Pancreas (tissue), 10 donors: ENCODE results near the gene RMND1. TPM values are rescaled to one million over a fixed set of nuclear protein-coding genes. Genes with fewer than 3 reads are reported as not detected.
A peak's percentile ranks its signal among the peaks of the same experiment; 100 is the strongest.

ENCODE experiments used
- ATAC-seq, 4 donors: fragments of 200-7000 bp; cut with Tn5 transposase; one replicate each; pipeline versions ENCODE4 v1.8.0 to v1.9.1; 2020; ENCODE audit warnings: mild to moderate bottlenecking in 4 of 4, moderate library complexity in 4 of 4
- DNase-seq, 6 donors: peaks; one replicate each; pipeline ENCODE4 v3.0.0-alpha.2; 2020
- FAIRE-seq: peaks from 2 replicates; lab custom pipeline; 2012; peaks lifted over from hg19 to GRCh38; lab: Jason Lieb, UNC
- H3K27ac ChIP-seq, 4 donors: fragments of 200-600 bp; sonication (generic); 1 replicate in 3 of 4; 2 replicates in 1 of 4; pipeline versions ENCODE4 v1.5.0 to v1.8.0; 2020
- H3K27me3 ChIP-seq, 4 donors: fragments of 200-600 bp; one replicate each; pipeline ENCODE4 v1.8.0; 2021
- H3K36me3 ChIP-seq, 3 donors: fragments of 200-600 bp; sonication (generic) in 1 of 3; one replicate each; pipeline versions ENCODE4 v1.5.0 to v1.8.0; 2020 to 2021
- H3K4me1 ChIP-seq, 3 donors: fragments of 200-600 bp; one replicate each; pipeline ENCODE4 v1.8.0; 2021
- H3K4me3 ChIP-seq, 4 donors: fragments of 200-600 bp; sonication (generic) in 2 of 4; one replicate each; pipeline versions ENCODE4 v1.5.0 to v1.8.0; 2020 to 2021
- H3K9me3 ChIP-seq, 4 donors: fragments of 200-600 bp; one replicate each; pipeline ENCODE4 v1.8.0; 2021
- CTCF ChIP-seq, 4 donors: fragments of 200-600 bp; sonication (generic) in 3 of 4; IDR thresholded peaks; one replicate each; pipeline versions ENCODE4 v1.5.0 to v1.8.0; 2021; ENCODE audit warnings: antibody characterized with exemption in 4 of 4
- WGBS, 2 donors: extraction: QIAGEN DNeasy Blood & Tissue Kit; methylation state at CpG; one replicate each; pipeline ENCODE4 v1.1.7; 2013; 5-methylcytosine and 5-hydroxymethylcytosine counted together
- intact Hi-C, 3 donors: fragments of 100-400 bp; cut with DNase I; formaldehyde crosslinking; loops; one replicate each; pipeline versions ENCODE4 v1.11.1 to v1.14.2; 2022
- polyA plus RNA-seq, 2 donors: library from polyadenylated mRNA; stranded (reverse); fragments of 200-250 nt; gene quantifications; one replicate each; pipeline ENCODE4 v1.2.3, GENCODE V29; 2013
- total RNA-seq, 6 donors: library from RNA; stranded (reverse); fragmentation: NEBNext Ultra II Directional in 4 of 6; extraction: Animal tissue kit (Norgen Biotek cat#: 25700) in 4 of 6; gene quantifications; one replicate each; pipeline versions ENCODE4 v1.2.1 to v1.2.4, GENCODE V29; 2021 to 2023
- donor health status: healthy with polysubstance abuse.
- donor health status: DM: no; HTN: no; CAD: no; lungs with moderate emphysema.
- donor health status: DM: no; HTN: no; CAD: no.
- donor health status: control.
- donor health status: control.
- donor health status: Bipolar disorder and iron deficiency.
- donor health status: DM: yes; HTN: yes; CAD: no.
- donor health status: DM: no; HTN: no; CAD: no.
- donor health status: DM: no; HTN: no; CAD: no.
- donor health status: DM: yes; HTN: yes; CAD: no.

The RMND1 gene
- total and polyA plus RNA-seq, 8 donors, result 6.4 to 13.5 (median 7.7) TPM

- no peak for DNase-seq
- Histone ChIP-seq H3K9me3 (no peaks in the 10 kb centered on the region), H3K4me3 (no peak overlapping the region), H3K36me3 (no peaks in the 10 kb centered on the region), H3K27me3 (no peaks in the 10 kb centered on the region), H3K4me1 (peaks cover 2 to 23% (median 6%) of the 10 kb centered on the region in 3 donors), H3K27ac (no peak overlapping the region)
- no peak for FAIRE-seq
- intact Hi-C loops, result no loop called here
- WGBS, 2 donors, result 95 to 96% methylated on average over 12 of the region's 12 CpGs
- no peak for ATAC-seq
- no peak for TF ChIP-seq CTCF (IDR thresholded peaks at IDR 0.05)
Measured at GRCh38 chr6:151448623-151449022, 3.3 kb downstream of the RMND1 start.

GRCh38 chr6:151447237-151447636 lies 4.7 kb downstream of the RMND1 start:
- TF ChIP-seq CTCF (IDR thresholded peaks at IDR 0.05), result no peak

GRCh38 chr6:151445482-151445881 lies 6.4 kb downstream of the RMND1 start:
- FAIRE-seq (no peak), DNase-seq (no peak), ATAC-seq (peak in 1 of 4 donors; percentile 28)
- Histone ChIP-seq H3K27ac (peak overlapping the region in 2 of 4 donors; percentile 14 to 23), H3K4me1 (peaks cover 0 to 24% (median 0%) of the 10 kb centered on the region in 3 donors), H3K4me3 (no peak overlapping the region), H3K9me3 (no peaks in the 10 kb centered on the region), H3K36me3 (no peaks in the 10 kb centered on the region), H3K27me3 (no peaks in the 10 kb centered on the region)
- no peak for TF ChIP-seq CTCF (IDR thresholded peaks at IDR 0.05)
- WGBS, 2 donors, result 21 to 26% methylated on average over 5 of the region's 5 CpGs
- intact Hi-C loops, result no loop called here

More at GRCh38 chr6:151447237-151447636, 4.7 kb downstream of the RMND1 start:
- Histone ChIP-seq H3K4me1 (peaks cover 0 to 16% (median 5%) of the 10 kb centered on the region in 3 donors), H3K36me3 (no peaks in the 10 kb centered on the region), H3K27ac (no peak overlapping the region), H3K9me3 (no peaks in the 10 kb centered on the region), H3K4me3 (no peak overlapping the region), H3K27me3 (no peaks in the 10 kb centered on the region)
- 86 to 91% methylated on average over 4 of the region's 4 CpGs for WGBS, 2 donors
- ATAC-seq (no peak), FAIRE-seq (no peak), DNase-seq (no peak)
- intact Hi-C loops, result no loop called here

GRCh38 chr6:151443911-151444621 lies 7.9 kb downstream of the RMND1 start:
- DNase-seq (no peak), FAIRE-seq (no peak), ATAC-seq (no peak)
- intact Hi-C loops, result no loop called here
- Histone ChIP-seq H3K4me1 (peaks cover 0 to 24% (median 0%) of the 10 kb centered on the region in 3 donors), H3K36me3 (no peaks in the 10 kb centered on the region), H3K9me3 (no peaks in the 10 kb centered on the region), H3K4me3 (no peak overlapping the region), H3K27ac (no peak overlapping the region), H3K27me3 (no peaks in the 10 kb centered on the region)
- 84 to 89% methylated on average over 4 of the region's 4 CpGs for WGBS, 2 donors
- no peak for TF ChIP-seq CTCF (IDR thresholded peaks at IDR 0.05)

- 88 to 94% methylated on average over 5 of the region's 5 CpGs for WGBS, 2 donors
- no peak overlapping the region for H3K4me3 ChIP-seq
- H3K36me3 ChIP-seq, result no peaks in the 10 kb centered on the region
- no peak for TF ChIP-seq CTCF (IDR thresholded peaks at IDR 0.05)
- no peaks in the 10 kb centered on the region for H3K9me3 ChIP-seq
- FAIRE-seq (no peak), DNase-seq (no peak), ATAC-seq (no peak)
- no peaks in the 10 kb centered on the region for H3K27me3 ChIP-seq
- intact Hi-C loops, result no loop called here
- peaks cover 0 to 24% (median 0%) of the 10 kb centered on the region in 3 donors for H3K4me1 ChIP-seq
- H3K27ac ChIP-seq, result no peak overlapping the region
Measured at GRCh38 chr6:151443454-151443853, 8.5 kb downstream of the RMND1 start.
